SK-N-SH treated with all-trans-retinoic acid at 6 μM for 48 hours (cell line): ENCODE results near the gene UBA3.

Experiments used
- ATAC-seq: fragments of 200-7000 bp; cut with Tn5 transposase; 3 replicates; pipeline ENCODE4 v1.9.1; 2020; ENCODE audit warnings: mild to moderate bottlenecking, moderate library complexity
- ARNTL ChIP-seq: fragments of 450-650 bp; formaldehyde crosslinking; IDR thresholded peaks from 2 replicates; pipeline ENCODE4 v1.5.0; 2020; ENCODE audit warnings: low read depth, mild to moderate bottlenecking, moderate library complexity, borderline replicate concordance
- BACH2 ChIP-seq: fragments of 250-450 bp; sonication (Bioruptor Pico); IDR thresholded peaks from 2 replicates; pipeline ENCODE4 v1.9.0; 2021; ENCODE audit warnings: mild to moderate bottlenecking, borderline replicate concordance
- CREB5 ChIP-seq: fragments of 250-450 bp; sonication (Bioruptor Pico); IDR thresholded peaks from 2 replicates; pipeline ENCODE4 v1.5.1; 2020; ENCODE audit warnings: low read depth, mild to moderate bottlenecking, moderate library complexity
- CSDC2 ChIP-seq: fragments of 250-450 bp; sonication (Bioruptor Pico); IDR thresholded peaks from 2 replicates; pipeline ENCODE4 v1.5.0; 2020; ENCODE audit warnings: mild to moderate bottlenecking, moderate library complexity
- CSRNP3 ChIP-seq: fragments of 250-450 bp; sonication (Bioruptor Pico); IDR thresholded peaks from 2 replicates; pipeline ENCODE4 v1.5.1; 2021; ENCODE audit warnings: mild to moderate bottlenecking, moderate library complexity
- ESRRG ChIP-seq: fragments of 250-450 bp; sonication (Bioruptor Pico); IDR thresholded peaks from 2 replicates; pipeline ENCODE4 v1.6.1; 2021; ENCODE audit warnings: mild to moderate bottlenecking
- GLIS3 ChIP-seq: fragments of 250-450 bp; sonication (Bioruptor Pico); IDR thresholded peaks from 2 replicates; pipeline ENCODE4 v1.5.0; 2020; ENCODE audit warnings: mild to moderate bottlenecking, moderate library complexity
- ISL1 ChIP-seq: fragments of 250-450 bp; sonication (Bioruptor Pico); IDR thresholded peaks from 2 replicates; pipeline ENCODE4 v2.1.2; 2022; ENCODE audit warnings: mild to moderate bottlenecking, moderate library complexity
- OSR1 ChIP-seq: fragments of 250-450 bp; sonication (Bioruptor Pico); IDR thresholded peaks from 2 replicates; pipeline ENCODE4 v1.8.0; 2022; ENCODE audit warnings: moderate library complexity, mild to moderate bottlenecking, inconsistent platforms
- PATZ1 ChIP-seq: fragments of 250-450 bp; sonication (Bioruptor Pico); IDR thresholded peaks from 2 replicates; pipeline ENCODE4 v1.8.0; 2020; ENCODE audit warnings: mild to moderate bottlenecking, moderate library complexity, borderline replicate concordance
- POU6F1 ChIP-seq: fragments of 250-450 bp; sonication (Bioruptor Pico); IDR thresholded peaks from 2 replicates; pipeline ENCODE4 v1.8.0; 2021; ENCODE audit warnings: low read depth, mild to moderate bottlenecking, moderate library complexity, borderline replicate concordance
- PPARA ChIP-seq: fragments of 250-450 bp; sonication (Bioruptor Pico); IDR thresholded peaks from 2 replicates; pipeline ENCODE4 v1.5.0; 2020; ENCODE audit warnings: mild to moderate bottlenecking, borderline replicate concordance
- RARB ChIP-seq: fragments of 250-450 bp; sonication (Bioruptor Pico); IDR thresholded peaks from 2 replicates; pipeline ENCODE4 v1.8.0; 2021; ENCODE audit warnings: mild to moderate bottlenecking, moderate library complexity
- SNAI2 ChIP-seq: fragments of 250-450 bp; sonication (Bioruptor Pico); IDR thresholded peaks from 2 replicates; pipeline ENCODE4 v1.5.0; 2020; ENCODE audit warnings: mild to moderate bottlenecking, moderate library complexity
- TCF4 ChIP-seq: fragments of 250-450 bp; sonication (Bioruptor Pico); IDR thresholded peaks from 2 replicates; pipeline ENCODE4 v1.8.0; 2021; ENCODE audit warnings: mild to moderate bottlenecking, moderate library complexity, borderline replicate concordance
- TOX ChIP-seq: fragments of 250-450 bp; sonication (Bioruptor Pico); IDR thresholded peaks from 2 replicates; pipeline ENCODE4 v1.8.0; 2021; ENCODE audit warnings: mild to moderate bottlenecking, moderate library complexity, borderline replicate concordance
- TSHZ2 ChIP-seq: fragments of 250-450 bp; sonication (Bioruptor Pico); IDR thresholded peaks from 2 replicates; pipeline ENCODE4 v1.5.0; 2020; ENCODE audit warnings: mild to moderate bottlenecking, moderate library complexity
- ZC3H10 ChIP-seq: fragments of 250-450 bp; sonication (Bioruptor Pico); IDR thresholded peaks from 2 replicates; pipeline ENCODE4 v1.5.1; 2021; ENCODE audit warnings: mild to moderate bottlenecking, moderate library complexity
- ZFP3 ChIP-seq: fragments of 250-450 bp; sonication (Bioruptor Pico); IDR thresholded peaks from 2 replicates; pipeline ENCODE4 v1.5.0; 2020; ENCODE audit warnings: mild to moderate bottlenecking, moderate library complexity
- ZNF565 ChIP-seq: fragments of 450-650 bp; formaldehyde crosslinking; conservative IDR thresholded peaks from 2 replicates; pipeline ENCODE4 v1.5.0; 2020; ENCODE audit warnings: low read depth, mild to moderate bottlenecking, moderate library complexity
- ZNF70 ChIP-seq: fragments of 450-650 bp; formaldehyde crosslinking; IDR thresholded peaks from 2 replicates; pipeline ENCODE4 v1.5.0; 2020; ENCODE audit warnings: mild to moderate bottlenecking, moderate library complexity
- ZNF8 ChIP-seq: fragments of 450-650 bp; formaldehyde crosslinking; IDR thresholded peaks from 2 replicates; pipeline ENCODE4 v1.5.0; 2020; ENCODE audit warnings: mild to moderate bottlenecking, moderate library complexity

The UBA3 gene

GRCh38 chr3:69115731-69116130, 35.6 kb upstream of the UBA3 start:
- no peak for TF ChIP-seq ISL1 (CRISPR knock-in tag)
- TF ChIP-seq ARNTL (CRISPR knock-in tag): no peak
- no peak for TF ChIP-seq GLIS3 (CRISPR knock-in tag)
- no peak for TF ChIP-seq TCF4
- no peak for TF ChIP-seq SNAI2 (CRISPR knock-in tag)
- TF ChIP-seq ZC3H10 (CRISPR knock-in tag): no peak
- no peak for TF ChIP-seq RARB (CRISPR knock-in tag)
- TF ChIP-seq, all 23 proteins: peak for 0
- ATAC-seq: no peak

- TF ChIP-seq TSHZ2 (CRISPR knock-in tag) (no peak), SNAI2 (CRISPR knock-in tag) (no peak), BACH2 (no peak), ZFP3 (CRISPR knock-in tag) (no peak), OSR1 (CRISPR knock-in tag) (no peak), PATZ1 (no peak), TOX (CRISPR knock-in tag) (no peak), RARB (CRISPR knock-in tag) (no peak), PPARA (CRISPR knock-in tag) (no peak), GLIS3 (CRISPR knock-in tag) (no peak), POU6F1 (no peak), CSRNP3 (CRISPR knock-in tag) (no peak), ZNF70 (CRISPR knock-in tag) (no peak), ZNF565 (CRISPR knock-in tag) (no peak), CREB5 (no peak), ZC3H10 (CRISPR knock-in tag) (no peak), ZNF8 (CRISPR knock-in tag) (no peak), ISL1 (CRISPR knock-in tag) (no peak), ESRRG (CRISPR knock-in tag) (no peak), CSDC2 (CRISPR knock-in tag) (no peak)
- TF ChIP-seq, all 23 proteins: peak for 0
- no peak for ATAC-seq
These were observed 33.4 kb upstream of the UBA3 start for GRCh38 chr3:69113536-69113935.

GRCh38 chr3:69110941-69111546, 30.9 kb upstream of the UBA3 start:
- no peak for TF ChIP-seq ESRRG (CRISPR knock-in tag)
- no peak for TF ChIP-seq SNAI2 (CRISPR knock-in tag)
- TF ChIP-seq ARNTL (CRISPR knock-in tag): no peak
- no peak for TF ChIP-seq PATZ1
- ATAC-seq: no peak
